ENCODE measurements around the gene PIP5KL1. TPM values are rescaled to one million over a fixed set of nuclear protein-coding genes. Genes with fewer than 3 reads are reported as not detected.

The PIP5KL1 gene
- total and polyA plus RNA-seq, 2 donors (not counting 3 experiments of a cell fraction or from before 2014, with no cell fraction given): 1.5 to 2.9 TPM

GRCh38 chr9:127912296-127912695, 18.3 kb downstream of the PIP5KL1 start:
- ChIA-PET CTCF (interaction anchor here (0.6 to 1.2 kb wide), 3 partner anchors 45 to 178 kb away, joined by 3 read pairs; partner anchors contain the start of gene TOR2A), POLR2A (no interaction called here)
- Histone ChIP-seq H3K4me3 (replicated peaks in 1 of 3; ENCODE audit: insufficient read depth in 1 of 3, low read depth in 1 of 3, low read length in 3 of 3) (no peak overlapping the region), H3K4me1 (ENCODE audit: control insufficient read depth, extremely low read depth, insufficient read depth, low read length) (peaks cover 19% of the 10 kb centered on the region), H3K9me3 (replicated peaks; ENCODE audit: control insufficient read depth, insufficient read depth, low read length) (no peaks in the 10 kb centered on the region), H3K79me2 (ENCODE audit: control insufficient read depth, insufficient read depth, low read length) (peaks cover 12% of the 10 kb centered on the region), H3K9me1 (replicated peaks; ENCODE audit: control insufficient read depth, extremely low read depth, insufficient read depth, low read length) (no peaks in the 10 kb centered on the region), H3K27ac (ENCODE audit: insufficient read depth, low read depth, low read length) (no peak overlapping the region), H3K9ac (replicated peaks; ENCODE audit: extremely low read depth, insufficient read depth, low read length) (no peak overlapping the region), H3K36me3 (ENCODE audit: control insufficient read depth in 2 of 2, extremely low read depth in 1 of 2, insufficient read depth in 2 of 2, low read length in 2 of 2) (peaks cover 0 to 24% of the 10 kb centered on the region in 2 experiments), H4K20me1 (replicated peaks; ENCODE audit: control insufficient read depth, extremely low read depth, insufficient read depth, low read length) (no peaks in the 10 kb centered on the region), H3K27me3 (ENCODE audit: control insufficient read depth in 2 of 2, insufficient read depth in 2 of 2, low read length in 2 of 2) (no peaks in the 10 kb centered on the region), H2AFZ (ENCODE audit: low read depth, low read length) (no peak overlapping the region), H3K4me2 (ENCODE audit: insufficient read depth, low read length) (no peak overlapping the region)
- BruUV-seq (replicated peaks): no TSS peak
- no peak for FAIRE-seq
- no peak for DNase-seq (ENCODE audit: low read depth, low spot score)
- dilution Hi-C loops (cut with MboI; ENCODE audit: extremely low pct_ligation_motif_present, low sequenced_read_pairs): no loop called here
- intact Hi-C loops (cut with micrococcal nuclease): loop anchor here (10.0 kb wide), 1 partner anchor 387 kb away; no protein-coding TSS in a partner anchor
- TF ChIP-seq FOS (IDR thresholded peaks at IDR 0.05; ENCODE audit: borderline replicate concordance, insufficient read depth, low read length) (no peak), GATA2 (IDR thresholded peaks at IDR 0.05; ENCODE audit: insufficient read depth, insufficient read length, low read depth, low read length) (no peak), POLR2AphosphoS5 (IDR thresholded peaks at IDR 0.05; ENCODE audit: insufficient read depth, low read depth, low read length) (no peak), EZH2 (IDR thresholded peaks at IDR 0.05; ENCODE audit: borderline replicate concordance, low read depth, low read length, severe bottlenecking) (no peak), POLR2A (IDR thresholded peaks at IDR 0.05; ENCODE audit: low read depth, low read length) (no peak), CTCF (IDR thresholded peaks at IDR 0.05; ENCODE audit: extremely low read depth in 1 of 2, insufficient read depth in 1 of 2, low read depth in 1 of 2, low read length in 2 of 2) (no peak), JUN (IDR thresholded peaks at IDR 0.05; ENCODE audit: borderline replicate concordance, insufficient read depth, insufficient read length, low read depth) (no peak), MAX (IDR thresholded peaks at IDR 0.05; ENCODE audit: insufficient read depth, insufficient read length) (no peak), MYC (IDR thresholded peaks at IDR 0.05; ENCODE audit: low read depth, low read length) (no peak)

All from endothelial cell of umbilical vein (primary cell).